GM19324 (cell line): ENCODE data around the gene MCU.
"Not testable (repeated sequence)": the region's sequence is repeated elsewhere in the genome, so short reads cannot be mapped to it uniquely, and the experiment has no call there.

ENCODE experiments used
- ATAC-seq: cut with Tn5 transposase; IDR thresholded peaks from one replicate; pipeline ENCODE4 v1.9.1; 2021; ENCODE audit warnings: mild to moderate bottlenecking, moderate library complexity; ENCODE audit not compliant: unreplicated experiment, low FRiP score

The MCU gene, protein sequence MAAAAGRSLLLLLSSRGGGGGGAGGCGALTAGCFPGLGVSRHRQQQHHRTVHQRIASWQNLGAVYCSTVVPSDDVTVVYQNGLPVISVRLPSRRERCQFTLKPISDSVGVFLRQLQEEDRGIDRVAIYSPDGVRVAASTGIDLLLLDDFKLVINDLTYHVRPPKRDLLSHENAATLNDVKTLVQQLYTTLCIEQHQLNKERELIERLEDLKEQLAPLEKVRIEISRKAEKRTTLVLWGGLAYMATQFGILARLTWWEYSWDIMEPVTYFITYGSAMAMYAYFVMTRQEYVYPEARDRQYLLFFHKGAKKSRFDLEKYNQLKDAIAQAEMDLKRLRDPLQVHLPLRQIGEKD

DNA sequence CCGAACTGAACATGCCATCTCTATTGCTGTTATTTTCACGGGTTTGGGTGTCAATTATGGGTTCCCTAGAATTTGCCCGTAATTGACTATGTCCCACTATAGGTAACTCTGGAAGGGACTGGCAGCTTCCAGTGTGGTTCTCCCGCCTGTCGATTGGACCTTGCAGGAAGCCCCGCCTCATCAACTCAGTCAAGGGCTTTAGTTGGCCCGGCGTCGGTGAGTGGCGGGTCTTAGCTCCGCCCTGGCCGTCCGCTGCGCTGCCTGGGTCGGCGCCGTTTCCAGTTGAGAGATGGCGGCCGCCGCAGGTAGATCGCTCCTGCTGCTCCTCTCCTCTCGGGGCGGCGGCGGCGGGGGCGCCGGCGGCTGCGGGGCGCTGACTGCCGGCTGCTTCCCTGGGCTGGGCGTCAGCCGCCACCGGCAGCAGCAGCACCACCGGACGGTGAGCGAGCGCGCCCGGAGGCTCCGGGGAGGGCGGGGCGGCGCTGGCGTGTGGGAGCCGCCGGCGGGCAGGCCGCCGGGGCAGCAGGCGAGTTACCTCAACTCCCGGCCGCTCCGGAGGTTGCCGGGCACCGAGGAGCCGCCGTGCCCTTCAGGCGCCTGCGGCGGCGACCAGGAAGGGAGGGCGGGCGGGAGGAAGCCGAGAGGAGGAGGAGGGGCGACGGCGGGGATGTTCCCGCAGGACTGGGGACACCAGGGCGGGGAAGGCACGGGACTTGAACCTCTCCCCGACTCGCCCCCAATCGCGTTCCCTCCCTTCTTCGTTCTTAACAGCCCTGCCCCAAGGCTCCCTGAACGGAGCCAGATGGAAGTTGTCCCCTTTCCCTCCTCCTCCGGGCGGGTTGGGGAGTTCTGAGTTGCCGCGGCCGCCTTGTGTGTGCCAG lies at the start of gene MCU:
Gene MCU (plus strand): TSS at position 281 of the 881 bp plus-strand sequence. CDS start 9 bp downstream, at position 290.
- peak; percentile 87 for ATAC-seq

DNA sequence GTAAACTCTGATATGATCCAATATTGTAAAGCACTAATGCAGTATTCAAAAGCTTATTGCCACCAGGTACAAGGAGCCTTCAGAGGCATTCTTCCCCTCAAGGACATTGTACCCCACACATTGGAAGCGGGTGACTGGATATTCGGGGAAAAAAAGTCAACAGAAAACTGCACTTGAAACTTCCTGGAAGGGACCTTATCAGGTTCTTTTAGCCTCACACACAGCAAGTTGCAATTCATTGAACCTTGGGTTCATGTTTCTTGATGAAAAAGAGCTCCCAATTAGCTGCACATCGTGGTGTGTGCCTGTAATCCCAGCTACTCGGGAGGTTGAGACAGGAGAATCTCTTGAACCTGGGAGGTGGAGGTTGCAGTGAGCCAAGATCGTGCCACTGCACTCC lies 49.6 kb upstream of the MCU start:
- ATAC-seq: no peak

DNA sequence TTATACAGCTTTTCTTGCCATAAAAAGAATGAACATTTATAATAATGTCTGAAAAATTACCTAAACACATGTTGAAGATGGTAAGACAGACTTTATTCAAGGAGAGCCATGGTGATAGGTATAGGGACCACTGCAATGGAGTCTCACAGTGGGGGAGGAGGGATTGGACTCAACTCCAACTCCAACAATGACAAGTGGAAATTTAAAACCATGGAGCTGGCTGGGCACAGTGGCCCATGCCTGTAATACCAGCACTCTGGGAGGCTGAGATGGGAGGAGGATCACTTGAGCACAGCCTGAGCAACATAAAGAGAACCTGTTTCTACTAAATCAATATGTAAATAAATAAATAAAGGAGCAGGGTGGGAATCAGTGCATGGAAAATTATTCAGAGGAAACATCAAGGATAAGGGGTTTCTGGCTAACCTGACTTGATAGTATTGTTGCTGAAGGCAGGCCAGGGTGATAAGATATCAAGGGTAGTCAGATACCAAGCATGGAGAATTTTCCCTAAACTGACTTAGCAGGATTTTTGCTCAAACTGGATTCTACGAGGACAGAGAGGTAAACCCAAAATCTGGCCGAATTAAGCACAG lies 46.6 kb upstream of the MCU start:
- ATAC-seq: no peak

DNA sequence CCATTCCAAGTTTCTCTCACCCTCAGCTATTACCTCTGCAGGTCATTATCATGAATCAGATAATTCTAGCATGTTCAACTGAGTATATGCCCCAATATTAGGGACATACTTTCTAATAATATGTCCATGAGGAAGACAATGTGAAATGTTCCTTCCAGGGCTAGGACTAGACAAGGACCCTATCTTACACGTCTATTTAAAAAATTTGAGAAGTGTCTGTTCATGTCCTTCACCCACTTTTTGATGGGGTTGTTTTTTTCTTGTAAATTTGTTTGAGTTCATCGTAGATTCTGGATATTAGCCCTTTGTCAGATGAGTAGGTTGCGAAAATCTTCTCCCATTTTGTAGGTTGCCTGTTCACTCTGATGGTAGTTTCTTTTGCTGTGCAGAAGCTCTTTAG lies 45.0 kb upstream of the MCU start:
- not testable (repeated sequence) for ATAC-seq

DNA sequence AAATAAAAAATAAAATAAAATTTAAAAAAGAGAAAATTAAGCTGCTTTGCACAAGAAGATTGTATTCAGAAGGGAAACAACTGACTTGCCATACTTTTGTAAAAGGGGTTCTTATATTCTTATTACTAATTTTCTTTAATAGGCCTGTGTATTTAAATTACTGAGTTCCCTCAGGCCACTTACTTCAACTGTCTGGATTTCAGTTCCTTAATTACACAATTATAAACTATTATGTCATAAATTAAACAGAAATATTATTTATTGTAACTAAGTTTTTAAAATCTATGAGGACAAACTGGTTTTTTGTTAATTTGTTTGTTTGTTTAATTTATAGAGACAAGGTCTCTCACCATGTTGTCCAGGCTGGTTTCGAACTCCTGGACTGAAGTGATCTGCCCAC lies 43.6 kb upstream of the MCU start:
- ATAC-seq: no peak

DNA sequence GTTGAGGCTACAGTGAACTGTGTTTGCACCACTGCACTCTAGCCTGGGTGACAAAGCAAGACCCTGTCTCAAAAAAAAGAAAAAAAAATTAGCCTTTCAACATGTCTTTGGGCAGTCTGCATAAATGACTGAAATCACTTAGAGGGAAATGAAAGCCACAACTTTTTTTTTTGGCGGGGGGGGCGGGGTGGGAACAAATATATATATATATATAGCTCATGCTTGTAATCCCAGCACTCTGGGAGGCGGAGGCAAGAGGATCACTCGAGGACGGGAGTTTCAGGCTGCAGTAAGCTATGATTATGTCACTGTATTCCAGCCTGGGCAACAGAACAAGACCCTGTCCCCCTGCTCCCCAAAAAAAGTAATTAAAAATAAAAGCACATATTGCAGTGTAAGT lies 42.7 kb upstream of the MCU start:
- no peak for ATAC-seq

DNA sequence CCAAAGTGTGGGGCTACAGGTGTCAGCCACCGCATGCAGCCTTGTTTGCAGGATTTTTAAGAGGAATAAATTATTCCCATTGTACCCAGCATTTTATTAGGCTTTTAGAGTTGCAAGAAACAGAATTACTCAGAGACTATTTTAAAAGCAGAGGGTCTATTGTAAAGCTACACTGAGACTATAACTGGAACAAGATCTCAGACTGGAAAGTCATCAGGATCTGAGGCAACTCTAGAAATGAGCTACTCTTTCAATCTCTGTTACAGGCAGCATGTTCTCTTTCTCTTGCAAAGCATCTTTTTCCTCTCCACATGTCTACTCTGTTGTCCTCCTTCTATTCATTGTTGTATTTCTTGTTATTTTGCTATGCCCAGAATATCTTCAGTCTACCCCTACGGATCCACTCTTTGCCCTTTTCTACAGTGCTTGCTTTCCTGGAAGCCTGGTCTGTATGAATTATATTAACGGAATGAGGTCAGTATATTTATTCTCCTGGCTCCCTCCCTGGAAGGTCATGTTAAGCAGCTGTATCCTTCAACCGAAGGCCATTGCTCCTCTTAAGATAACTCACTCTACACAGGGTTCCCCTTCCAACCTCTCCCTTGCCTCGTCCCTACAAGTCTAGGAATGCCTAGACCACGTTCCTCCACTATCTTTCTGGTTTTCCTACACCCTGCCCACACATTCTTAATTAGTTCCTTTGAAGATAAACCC lies 38.4 kb upstream of the MCU start:
- ATAC-seq: no peak

DNA sequence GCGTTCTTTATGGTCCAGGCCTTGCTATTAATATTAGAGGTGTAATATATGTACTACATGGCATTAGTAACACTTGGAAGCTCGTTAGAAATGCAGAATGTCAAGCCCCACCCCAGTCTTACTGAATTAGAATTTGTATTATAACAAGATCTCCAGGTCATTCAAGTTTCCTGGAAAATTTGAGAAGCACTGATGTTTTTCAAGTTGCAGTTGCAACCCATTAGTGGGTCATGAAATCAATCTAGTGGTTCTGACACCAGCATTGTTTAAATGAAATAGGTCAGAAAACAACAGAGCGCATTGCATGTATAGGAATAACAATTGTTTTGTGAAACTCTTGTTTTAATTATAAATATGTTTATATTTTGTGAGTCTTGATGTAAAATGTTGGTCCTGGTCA lies 37.2 kb upstream of the MCU start:
- no peak for ATAC-seq

DNA sequence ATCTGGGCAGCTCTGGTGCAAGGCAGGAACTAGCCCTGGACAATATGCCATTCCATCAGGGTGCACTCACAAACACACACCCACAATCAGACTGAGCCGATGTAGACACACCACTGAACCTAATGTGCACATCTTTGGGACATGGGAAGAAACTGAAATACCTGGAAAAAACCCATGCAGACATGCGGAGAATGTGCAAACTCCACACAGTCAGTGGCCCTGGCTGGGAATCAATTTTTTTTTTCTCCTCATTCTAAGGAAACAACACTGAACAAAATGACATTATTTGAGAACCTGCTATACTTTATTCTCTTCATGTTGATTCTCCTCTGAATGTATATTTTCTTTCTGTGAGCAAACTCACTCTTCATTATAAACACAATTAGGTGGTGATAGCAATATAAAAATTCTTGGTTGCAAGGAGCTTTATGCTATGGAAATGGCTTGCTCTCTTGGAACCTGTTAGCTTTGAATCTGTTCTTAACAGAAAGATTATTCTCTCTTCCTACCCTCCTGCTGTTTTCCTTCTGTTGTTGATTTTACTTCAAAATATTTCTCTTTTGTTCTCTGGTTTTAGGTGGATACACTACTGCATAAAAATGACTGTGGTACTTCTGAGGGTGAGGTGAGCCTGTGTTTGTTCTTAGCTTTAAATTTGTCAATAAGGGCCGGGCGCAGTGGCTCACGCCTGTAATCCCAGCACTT lies 33.1 kb upstream of the MCU start:
- no peak for ATAC-seq

DNA sequence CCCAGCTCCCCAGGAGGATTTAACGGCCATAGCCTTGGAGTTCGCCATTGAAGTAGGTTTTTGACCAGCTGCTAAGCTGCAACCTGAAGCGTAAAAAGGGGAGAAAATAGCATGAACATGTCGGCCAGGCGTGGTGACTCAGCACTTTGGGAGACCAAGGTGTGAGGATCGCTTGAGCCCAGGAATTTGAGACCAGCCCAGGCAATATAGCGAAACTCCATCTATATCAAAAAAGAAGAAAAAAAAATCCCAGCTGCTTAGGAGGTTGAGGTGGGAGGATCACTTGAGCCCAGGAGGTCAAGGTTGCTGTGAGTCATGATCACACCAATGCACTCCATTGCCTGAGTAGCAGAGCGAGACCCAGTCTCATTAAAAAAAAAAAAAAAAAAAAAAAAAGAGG lies 32.2 kb upstream of the MCU start:
- ATAC-seq: no peak

DNA sequence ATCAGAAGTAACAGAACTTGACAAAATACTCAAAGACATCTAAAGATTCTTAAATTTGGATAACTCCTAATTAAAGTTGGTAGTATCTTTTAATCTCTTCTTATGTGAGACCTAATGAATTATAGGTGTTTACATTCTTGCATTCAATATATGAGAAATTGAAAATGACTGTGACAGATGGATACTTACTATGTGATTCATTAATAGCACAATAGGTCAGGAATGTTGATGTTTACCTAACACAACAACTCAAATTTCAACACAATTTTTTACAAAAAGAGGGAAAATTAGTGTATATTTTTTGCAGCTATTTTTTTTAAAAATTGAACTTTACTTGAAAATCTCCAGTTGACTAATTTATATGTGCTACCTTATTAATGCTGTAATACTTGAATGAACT lies 31.7 kb upstream of the MCU start:
- ATAC-seq: no peak

DNA sequence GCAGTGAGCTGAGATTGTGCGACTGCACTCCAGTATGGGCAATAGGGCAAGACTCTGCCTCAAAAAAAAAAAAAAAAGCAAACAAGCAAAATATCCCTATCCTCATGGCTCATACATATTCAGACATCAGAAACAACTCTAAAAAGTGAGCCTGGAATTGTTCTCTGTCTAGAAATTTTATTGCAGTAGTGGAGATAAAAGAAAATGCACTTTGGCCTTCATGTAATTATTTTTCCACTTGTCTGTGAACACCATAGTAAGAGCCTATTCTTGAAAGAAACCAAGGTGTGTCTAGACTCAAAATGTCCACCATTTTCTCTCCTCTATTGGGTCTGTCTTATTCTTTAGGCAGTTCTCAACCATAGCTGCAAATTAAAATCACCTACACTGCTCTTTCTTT lies 30.5 kb upstream of the MCU start:
- ATAC-seq: no peak

DNA sequence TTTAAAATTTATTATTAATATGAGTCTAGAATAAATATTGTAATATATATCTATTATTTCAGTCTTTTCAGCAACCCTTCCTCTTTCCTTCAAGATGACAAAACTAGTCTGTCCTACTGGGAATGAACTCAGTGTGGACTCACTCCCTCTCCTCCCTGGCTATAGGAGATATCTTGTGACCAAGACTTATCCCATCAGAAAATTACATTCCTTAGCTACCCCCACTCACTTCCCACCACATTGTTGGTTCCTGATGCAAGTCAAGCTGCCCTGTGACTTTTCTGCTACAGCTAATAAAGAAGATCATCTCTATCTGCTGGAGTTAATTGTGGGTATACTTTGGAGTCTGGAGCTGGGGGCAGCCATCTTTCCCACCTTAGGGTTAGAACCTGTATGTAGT lies 28.0 kb upstream of the MCU start:
- no peak for ATAC-seq

DNA sequence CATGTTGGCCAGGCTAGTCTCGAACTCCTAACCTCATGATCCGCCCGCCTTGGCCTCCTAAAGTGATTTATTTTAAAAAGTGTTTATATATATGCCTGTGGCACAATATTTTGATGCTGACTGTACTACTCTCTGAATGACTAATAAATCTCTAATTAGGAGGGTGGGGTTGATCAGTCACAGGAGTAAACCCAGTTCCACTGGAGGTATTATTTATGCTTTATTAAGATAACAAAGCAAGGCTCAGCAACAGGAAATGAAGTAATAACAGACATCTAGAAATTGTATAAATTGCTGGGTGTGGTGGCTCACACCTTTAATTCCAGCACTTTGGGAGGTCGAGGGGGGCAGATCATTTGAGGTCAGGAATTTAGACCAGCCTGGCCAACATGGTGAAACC lies 26.0 kb upstream of the MCU start:
- ATAC-seq: no peak

DNA sequence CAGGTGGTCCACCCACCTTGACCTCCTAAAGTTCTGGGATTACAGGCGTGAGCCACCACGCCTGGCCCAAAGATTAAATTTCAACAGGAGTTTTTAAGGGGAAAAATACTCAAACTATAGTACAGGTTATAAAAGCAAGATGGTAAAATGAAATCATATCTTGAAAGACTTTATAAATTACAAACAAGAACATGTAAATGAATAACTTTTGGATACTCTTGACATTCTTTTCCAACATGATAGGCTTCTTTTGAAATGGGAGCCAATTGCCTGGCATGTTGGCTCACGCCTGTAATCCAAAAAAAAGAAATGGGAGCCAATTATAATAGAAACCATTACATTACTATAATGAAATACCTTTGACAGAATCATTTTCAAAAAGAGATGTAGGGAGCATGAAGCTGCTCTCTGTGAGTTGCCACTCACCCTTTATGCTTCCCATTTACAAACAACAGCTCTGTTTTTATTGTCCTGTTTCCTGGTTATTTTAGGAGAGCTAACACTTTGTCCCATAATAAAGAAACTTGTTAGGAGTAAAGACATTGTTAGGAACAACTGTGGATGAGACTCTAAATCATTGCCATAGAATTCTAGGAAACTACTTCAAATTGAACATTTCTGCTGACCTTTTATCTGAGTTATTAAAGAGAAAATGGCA lies 24.6 kb upstream of the MCU start:
- ATAC-seq: no peak

DNA sequence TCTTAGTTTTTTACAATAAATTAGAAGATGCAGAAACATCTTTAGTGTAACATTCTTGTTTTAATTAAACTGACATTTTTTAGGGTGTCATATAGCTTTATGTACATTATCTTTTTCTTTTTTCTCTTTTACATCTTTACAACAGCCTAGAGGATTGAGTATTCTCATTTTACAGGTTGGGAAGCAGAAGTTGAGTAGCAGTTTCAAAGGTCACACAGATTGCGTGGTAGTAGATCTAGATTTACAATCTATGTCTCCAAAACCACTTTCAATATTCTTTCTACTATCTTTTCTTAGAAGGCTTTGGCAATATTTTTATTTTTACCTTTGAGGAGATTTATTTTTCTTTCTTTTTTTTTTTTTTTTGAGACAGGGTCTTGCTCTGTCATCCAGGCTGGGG lies 18.7 kb upstream of the MCU start:
- ATAC-seq: no peak

DNA sequence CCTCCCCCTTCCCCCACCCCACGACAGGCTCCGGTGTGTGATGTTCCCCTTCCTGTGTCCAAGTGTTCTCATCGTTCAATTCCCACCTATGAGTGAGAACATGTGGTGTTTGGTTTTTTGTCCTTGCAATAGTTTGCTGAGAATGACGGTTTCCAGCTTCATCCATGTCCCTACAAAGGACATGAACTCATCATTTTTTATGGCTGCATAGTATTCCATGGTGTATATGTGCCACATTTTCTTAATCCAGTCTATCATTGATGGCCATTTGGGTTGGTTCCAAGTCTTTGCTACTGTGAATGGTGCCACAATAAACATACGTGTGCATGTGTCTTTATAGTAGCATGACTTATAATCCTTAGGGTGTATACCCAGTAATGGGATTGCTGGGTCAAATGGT lies 17.8 kb upstream of the MCU start:
- ATAC-seq: not testable (repeated sequence)

DNA sequence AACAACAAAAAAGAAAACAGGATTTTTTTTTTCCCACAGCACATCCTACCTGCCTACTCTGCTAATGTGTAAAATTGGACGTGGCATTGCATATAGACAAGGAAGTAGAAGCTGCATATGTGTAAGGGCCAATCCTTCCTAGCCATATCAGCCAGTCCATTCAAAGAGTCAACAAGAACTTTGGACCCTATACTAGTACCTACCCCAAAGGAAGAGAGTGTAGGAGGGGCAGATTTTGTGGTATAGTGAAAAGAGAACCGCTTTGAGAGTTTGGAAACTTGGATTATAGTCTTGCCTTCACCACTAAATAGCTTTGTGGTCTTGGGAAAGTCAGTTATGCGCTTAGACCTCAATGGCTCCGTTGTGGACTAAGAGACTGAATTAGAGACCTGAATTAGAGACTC lies 12.1 kb upstream of the MCU start:
- no peak for ATAC-seq

DNA sequence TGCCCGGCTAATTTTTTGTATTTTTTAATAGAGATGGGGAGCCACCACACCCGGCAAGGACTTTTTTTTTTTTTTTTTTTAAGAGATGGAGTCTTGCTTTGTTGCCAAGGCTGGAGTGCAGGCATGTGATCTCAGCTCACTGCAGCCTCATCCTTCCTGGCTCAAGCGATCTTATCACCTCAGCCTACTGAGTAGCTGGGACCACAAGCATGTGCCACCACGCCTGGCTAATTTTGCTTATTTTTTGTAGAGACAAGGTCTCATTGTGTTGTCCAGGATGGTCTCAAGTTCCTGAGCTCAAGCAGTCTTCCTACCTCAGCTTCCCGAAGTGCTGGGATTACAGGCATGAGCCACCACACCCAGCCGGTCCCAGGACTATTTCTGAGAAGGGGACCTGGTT lies 9.3 kb upstream of the MCU start:
- no peak for ATAC-seq
